Raji (cell line): ENCODE results near the gene VPS13D.

Source experiments
- POLR2A ChIP-seq: IDR thresholded peaks from 2 replicates; pipeline ENCODE4 v1.6.1; 2011; ENCODE audit warnings: low read depth, low read length, control low read depth; ENCODE audit not compliant: insufficient read depth

VPS13D gene

GRCh38 chr1:12481928-12482327 is 252.1 kb downstream of the VPS13D start:
- no peak for TF ChIP-seq POLR2A

- TF ChIP-seq POLR2A: no peak
These were observed 253.2 kb downstream of the VPS13D start for GRCh38 chr1:12482988-12483387.

- no peak for TF ChIP-seq POLR2A
These were observed 255.6 kb downstream of the VPS13D start for GRCh38 chr1:12485231-12486058.

- no peak for TF ChIP-seq POLR2A
These were observed 256.2 kb downstream of the VPS13D start for GRCh38 chr1:12486059-12486341.

- TF ChIP-seq POLR2A: no peak
These were observed 256.7 kb downstream of the VPS13D start for GRCh38 chr1:12486401-12487005.

GRCh38 chr1:12487520-12487919 is 257.7 kb downstream of the VPS13D start:
- TF ChIP-seq POLR2A: no peak

GRCh38 chr1:12488666-12489354 is 259.0 kb downstream of the VPS13D start:
- TF ChIP-seq POLR2A: no peak

- no peak for TF ChIP-seq POLR2A
These were observed 260.8 kb downstream of the VPS13D start for GRCh38 chr1:12490532-12491142.

GRCh38 chr1:12491656-12492055 is 261.8 kb downstream of the VPS13D start:
- no peak for TF ChIP-seq POLR2A

GRCh38 chr1:12495725-12496124 is 265.9 kb downstream of the VPS13D start:
- no peak for TF ChIP-seq POLR2A

GRCh38 chr1:12496154-12496961 is 266.5 kb downstream of the VPS13D start:
- no peak for TF ChIP-seq POLR2A

GRCh38 chr1:12499539-12500240 is 269.9 kb downstream of the VPS13D start:
- TF ChIP-seq POLR2A: no peak

- no peak for TF ChIP-seq POLR2A
These were observed 271.8 kb downstream of the VPS13D start for GRCh38 chr1:12501661-12502060.
